H9 (cell line): ENCODE results near the gene ANKHD1. TPM values are rescaled to one million over a fixed set of nuclear protein-coding genes. Genes with fewer than 3 reads are reported as not detected.
A peak's percentile ranks its signal among the peaks of the same experiment; 100 is the strongest.

Source experiments
- DNase-seq: peaks from one replicate; pipeline ENCODE4 v3.0.0-alpha.2; 2017
- H2AFZ ChIP-seq: one replicate; pipeline ENCODE4 v1.6.1; 2013; ENCODE audit warnings: mild to moderate bottlenecking, low read length, control low read depth, moderate library complexity
- H2AK5ac ChIP-seq: 2 replicates; pipeline ENCODE4 v1.6.1; 2013; ENCODE audit warnings: low read length, control low read depth, mixed read lengths; ENCODE audit not compliant: insufficient read length
- H2BK120ac ChIP-seq: one replicate; pipeline ENCODE4 v1.6.1; 2013; ENCODE audit warnings: low read depth, mild to moderate bottlenecking, low read length, control low read depth, inconsistent platforms; ENCODE audit not compliant: poor library complexity, severe bottlenecking
- H2BK12ac ChIP-seq: 2 replicates; pipeline ENCODE4 v1.6.1; 2013; ENCODE audit warnings: low read length, control low read depth, mixed read lengths, low read depth; ENCODE audit not compliant: insufficient read length
- H2BK15ac ChIP-seq: 2 replicates; pipeline ENCODE4 v1.6.1; 2013; ENCODE audit warnings: low read depth, low read length, control low read depth
- H2BK20ac ChIP-seq: one replicate; pipeline ENCODE4 v1.6.1; 2013; ENCODE audit warnings: low read depth, mild to moderate bottlenecking, low read length, control low read depth, inconsistent platforms; ENCODE audit not compliant: poor library complexity, severe bottlenecking
- H2BK5ac ChIP-seq: 2 replicates; pipeline ENCODE4 v1.6.1; 2013; ENCODE audit warnings: low read length, control low read depth, mixed read lengths; ENCODE audit not compliant: insufficient read length
- H3K14ac ChIP-seq: 2 replicates; pipeline ENCODE4 v1.6.1; 2013; ENCODE audit warnings: low read length, control low read depth; ENCODE audit not compliant: insufficient read depth
- H3K18ac ChIP-seq: 2 replicates; pipeline ENCODE4 v1.6.1; 2013; ENCODE audit warnings: low read depth, mild to moderate bottlenecking, mixed read lengths, low read length, control low read depth; ENCODE audit not compliant: insufficient read length
- H3K23ac ChIP-seq: 2 replicates; pipeline ENCODE4 v1.6.1; 2013; ENCODE audit warnings: low read length, control low read depth, mixed read lengths, low read depth; ENCODE audit not compliant: insufficient read length
- H3K23me2 ChIP-seq: 2 replicates; pipeline ENCODE4 v1.6.1; 2013; ENCODE audit warnings: low read depth, mild to moderate bottlenecking, mixed read lengths, low read length, control low read depth; ENCODE audit not compliant: insufficient read length, poor library complexity, severe bottlenecking
- H3K27ac ChIP-seq: 2 replicates; pipeline ENCODE4 v1.5.1; 2013; ENCODE audit warnings: low read length, control low read depth, mixed read lengths, low read depth; ENCODE audit not compliant: insufficient read length
- H3K27me3 ChIP-seq: 2 replicates; pipeline ENCODE4 v1.6.1; 2013; ENCODE audit warnings: low read length, control low read depth, inconsistent platforms; ENCODE audit not compliant: insufficient read depth
- H3K4ac ChIP-seq: 2 replicates; pipeline ENCODE4 v1.6.1; 2013; ENCODE audit warnings: low read depth, mild to moderate bottlenecking, control low read depth, inconsistent platforms, low read length, moderate library complexity
- H3K4me1 ChIP-seq: 2 replicates; pipeline ENCODE4 v1.6.1; 2013; ENCODE audit warnings: low read length, control low read depth, inconsistent platforms; ENCODE audit not compliant: insufficient read depth
- H3K4me2 ChIP-seq: 2 replicates; pipeline ENCODE4 v1.6.1; 2013; ENCODE audit warnings: low read length, control low read depth, mixed read lengths; ENCODE audit not compliant: insufficient read length, insufficient read depth
- H3K56ac ChIP-seq: 2 replicates; pipeline ENCODE4 v1.6.1; 2013; ENCODE audit warnings: low read depth, mild to moderate bottlenecking, mixed read lengths, low read length, control low read depth; ENCODE audit not compliant: insufficient read length
- H3K79me1 ChIP-seq: 2 replicates; pipeline ENCODE4 v1.6.1; 2013; ENCODE audit warnings: low read depth, mild to moderate bottlenecking, moderate library complexity, low read length, control low read depth, inconsistent platforms; ENCODE audit not compliant: insufficient read depth, poor library complexity, severe bottlenecking
- H3K79me2 ChIP-seq: 2 replicates; pipeline ENCODE4 v1.6.1; 2013; ENCODE audit warnings: low read length, control low read depth, inconsistent platforms; ENCODE audit not compliant: insufficient read depth
- H3K9ac ChIP-seq: 2 replicates; pipeline ENCODE4 v1.6.1; 2013; ENCODE audit warnings: low read length, control low read depth, mixed read lengths; ENCODE audit not compliant: insufficient read length; ENCODE audit errors: extremely low read depth
- H3K9me3 ChIP-seq: one replicate; pipeline ENCODE4 v1.6.1; 2013; ENCODE audit warnings: low read depth, low read length, inconsistent platforms; ENCODE audit not compliant: control insufficient read depth
- H3T11ph ChIP-seq: one replicate; pipeline ENCODE4 v1.6.1; 2013; ENCODE audit warnings: mild to moderate bottlenecking, low read length, control low read depth, inconsistent platforms
- H4K20me1 ChIP-seq: one replicate; pipeline ENCODE4 v1.6.1; 2013; ENCODE audit not compliant: control insufficient read depth, insufficient read length, insufficient read depth
- H4K5ac ChIP-seq: 2 replicates; pipeline ENCODE4 v1.6.1; 2013; ENCODE audit warnings: low read depth, mild to moderate bottlenecking, mixed read lengths, low read length, control low read depth; ENCODE audit not compliant: insufficient read length
- H4K8ac ChIP-seq: replicated peaks from 2 replicates; pipeline ENCODE4 v1.6.1; 2013; ENCODE audit warnings: low read length, control low read depth, mixed read lengths, low read depth; ENCODE audit not compliant: insufficient read length
- H4K91ac ChIP-seq: 2 replicates; pipeline ENCODE4 v1.6.1; 2013; ENCODE audit warnings: low read depth, mild to moderate bottlenecking, moderate library complexity, mixed read lengths, low read length, control low read depth; ENCODE audit not compliant: insufficient read length
- H3K27ac Mint-ChIP-seq, 3 experiments: 2 replicates in 2 of 3; 3 replicates in 1 of 3; pipeline ENCODE4 v1.8.0; 2020 to 2021; ENCODE audit warnings: mixed read lengths in 3 of 3, mild to moderate bottlenecking in 1 of 3, moderate library complexity in 1 of 3
- H3K27me3 Mint-ChIP-seq: 2 replicates; pipeline ENCODE4 v1.8.0; 2021; ENCODE audit warnings: low read depth, mild to moderate bottlenecking, moderate library complexity, mixed read lengths
- H3K36me3 Mint-ChIP-seq, 3 experiments: 2 replicates in 2 of 3; 3 replicates in 1 of 3; pipeline ENCODE4 v1.8.0; 2020 to 2021; ENCODE audit warnings: low read depth in 3 of 3, mixed read lengths in 3 of 3; ENCODE audit not compliant: insufficient read depth in 1 of 3
- H3K4me1 Mint-ChIP-seq, 2 experiments: 2 replicates each; pipeline ENCODE4 v1.8.0; 2020; ENCODE audit warnings: mixed read lengths in 2 of 2
- H3K4me3 Mint-ChIP-seq, 2 experiments: 2 replicates in 1 of 2; 3 replicates in 1 of 2; pipeline ENCODE4 v1.8.0; 2020 to 2021; ENCODE audit warnings: mild to moderate bottlenecking in 2 of 2, mixed read lengths in 2 of 2, moderate library complexity in 1 of 2
- H3K9me3 Mint-ChIP-seq, 2 experiments: 2 replicates in 1 of 2; 3 replicates in 1 of 2; pipeline ENCODE4 v1.8.0; 2020; ENCODE audit warnings: mild to moderate bottlenecking in 2 of 2, mixed read lengths in 2 of 2, moderate library complexity in 1 of 2
- WGBS: extraction: QIAGEN DNeasy Blood & Tissue Kit; methylation state at CpG from one replicate; pipeline ENCODE4 v1.1.7; 2013; ENCODE audit warnings: missing lambda C conversion rate, low lambda C conversion rate, mixed read lengths; ENCODE audit not compliant: insufficient read length; ENCODE audit errors: extremely low coverage; 5-methylcytosine and 5-hydroxymethylcytosine counted together
- total RNA-seq: library from RNA; stranded (reverse); gene quantifications from 2 replicates; pipeline ENCODE4 v1.2.1, GENCODE V29; 2021
- TF ChIP-seq, protein P1 (sequence below): fragments of 200-600 bp; sonication (generic); conservative IDR thresholded peaks from 3 replicates; pipeline ENCODE4 v1.8.0; 2021; ENCODE audit warnings: antibody characterized with exemption, mild to moderate bottlenecking

Gene ANKHD1
- total RNA-seq, 1 experiment from 2014 or later, result 105 TPM

DNA sequence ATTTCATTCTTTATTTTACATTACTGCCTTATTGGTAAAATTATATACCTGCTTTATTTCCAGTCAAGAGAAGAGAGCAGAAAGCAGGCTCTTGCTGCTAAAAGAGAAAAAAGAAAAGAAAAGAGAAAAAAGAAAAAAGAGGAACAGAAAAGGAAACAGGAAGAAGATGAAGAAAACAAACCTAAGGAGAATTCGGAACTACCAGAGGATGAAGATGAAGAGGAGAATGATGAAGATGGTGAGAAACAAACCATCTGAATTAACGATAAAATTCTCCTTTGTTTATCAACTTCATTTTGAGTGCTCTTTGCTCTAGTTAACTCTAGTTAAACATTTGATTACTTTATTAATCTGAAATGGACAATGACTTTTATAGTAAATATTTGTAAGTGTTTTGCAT, 122.4 kb downstream of the ANKHD1 start:
- DNase-seq, result no peak
- no peaks in the 10 kb centered on the region for H3K4me1 Mint-ChIP-seq
- Histone ChIP-seq H2AFZ (no peak overlapping the region), H3K79me2 (no peaks in the 10 kb centered on the region), H2BK120ac (no peak overlapping the region), H3K4ac (no peak overlapping the region), H3K79me1 (no peaks in the 10 kb centered on the region), H2AK5ac (no peak overlapping the region), H4K91ac (no peak overlapping the region), H3K4me1 (no peaks in the 10 kb centered on the region), H3K27me3 (no peaks in the 10 kb centered on the region), H3K9me3 (no peaks in the 10 kb centered on the region), H3K18ac (no peak overlapping the region), H2BK12ac (no peak overlapping the region), H2BK20ac (no peak overlapping the region), H3K9ac (no peak overlapping the region), H4K5ac (no peak overlapping the region), H3K23ac (no peak overlapping the region), H3K4me2 (no peak overlapping the region), H3K27ac (no peak overlapping the region), H2BK15ac (no peak overlapping the region), H4K8ac (no peak overlapping the region), H3K14ac (no peak overlapping the region), H4K20me1 (no peaks in the 10 kb centered on the region), H2BK5ac (no peak overlapping the region), H3T11ph (no peak overlapping the region), H3K56ac (no peak overlapping the region), H3K23me2 (no peaks in the 10 kb centered on the region)
- peaks cover 19 to 48% (median 38%) of the 10 kb centered on the region in 3 experiments for H3K36me3 Mint-ChIP-seq
- TF ChIP-seq, protein P1, sequence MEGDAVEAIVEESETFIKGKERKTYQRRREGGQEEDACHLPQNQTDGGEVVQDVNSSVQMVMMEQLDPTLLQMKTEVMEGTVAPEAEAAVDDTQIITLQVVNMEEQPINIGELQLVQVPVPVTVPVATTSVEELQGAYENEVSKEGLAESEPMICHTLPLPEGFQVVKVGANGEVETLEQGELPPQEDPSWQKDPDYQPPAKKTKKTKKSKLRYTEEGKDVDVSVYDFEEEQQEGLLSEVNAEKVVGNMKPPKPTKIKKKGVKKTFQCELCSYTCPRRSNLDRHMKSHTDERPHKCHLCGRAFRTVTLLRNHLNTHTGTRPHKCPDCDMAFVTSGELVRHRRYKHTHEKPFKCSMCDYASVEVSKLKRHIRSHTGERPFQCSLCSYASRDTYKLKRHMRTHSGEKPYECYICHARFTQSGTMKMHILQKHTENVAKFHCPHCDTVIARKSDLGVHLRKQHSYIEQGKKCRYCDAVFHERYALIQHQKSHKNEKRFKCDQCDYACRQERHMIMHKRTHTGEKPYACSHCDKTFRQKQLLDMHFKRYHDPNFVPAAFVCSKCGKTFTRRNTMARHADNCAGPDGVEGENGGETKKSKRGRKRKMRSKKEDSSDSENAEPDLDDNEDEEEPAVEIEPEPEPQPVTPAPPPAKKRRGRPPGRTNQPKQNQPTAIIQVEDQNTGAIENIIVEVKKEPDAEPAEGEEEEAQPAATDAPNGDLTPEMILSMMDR, result no peak
- no peaks in the 10 kb centered on the region for H3K27me3 Mint-ChIP-seq
- H3K27ac Mint-ChIP-seq, result peak overlapping the region in 1 of 3 experiments; percentile 85; a peak in 1 of 7 replicates
- no peak overlapping the region for H3K4me3 Mint-ChIP-seq
- no peaks in the 10 kb centered on the region; a peak in 1 of 5 replicates for H3K9me3 Mint-ChIP-seq
- WGBS, result no CpG with 5 or more reads among the region's 2 CpGs
